NCI-H345 treated with DMSO at 0.1 percent for 48 hours (cell line): ENCODE data around the gene FZD10.

Source experiments
- DNase-seq: peaks from one replicate; lab custom pipeline; 2025; ENCODE audit not compliant: unreplicated experiment; lab: John Stamatoyannopoulos, UW

The FZD10 gene

GRCh38 chr12:130178282-130178681, 16.0 kb downstream of the FZD10 start:
- no peak for DNase-seq

- no peak for DNase-seq
Measured at GRCh38 chr12:130179191-130179590, 16.9 kb downstream of the FZD10 start.

- no peak for DNase-seq
Measured at GRCh38 chr12:130179621-130180020, 17.4 kb downstream of the FZD10 start.

- no peak for DNase-seq
Measured at GRCh38 chr12:130181211-130181610, 18.9 kb downstream of the FZD10 start.

GRCh38 chr12:130183585-130184370, 21.5 kb downstream of the FZD10 start:
- no peak for DNase-seq

- DNase-seq: no peak
Measured at GRCh38 chr12:130184404-130185090, 22.3 kb downstream of the FZD10 start.

GRCh38 chr12:130185455-130186391, 23.5 kb downstream of the FZD10 start:
- no peak for DNase-seq

- DNase-seq: no peak
Measured at GRCh38 chr12:130186651-130187268, 24.5 kb downstream of the FZD10 start.

GRCh38 chr12:130192642-130193345, 30.5 kb downstream of the FZD10 start:
- no peak for DNase-seq

- DNase-seq: no peak
Measured at GRCh38 chr12:130194154-130194553, 31.9 kb downstream of the FZD10 start.

GRCh38 chr12:130195369-130195768, 33.1 kb downstream of the FZD10 start:
- DNase-seq: no peak

- no peak for DNase-seq
Measured at GRCh38 chr12:130195776-130196175, 33.5 kb downstream of the FZD10 start.

GRCh38 chr12:130196827-130197226, 34.6 kb downstream of the FZD10 start:
- DNase-seq: no peak

- no peak for DNase-seq
Measured at GRCh38 chr12:130198026-130198662, 35.9 kb downstream of the FZD10 start.

- no peak for DNase-seq
Measured at GRCh38 chr12:130198663-130199060, 36.4 kb downstream of the FZD10 start.

GRCh38 chr12:130199581-130200390, 37.5 kb downstream of the FZD10 start:
- DNase-seq: no peak

- no peak for DNase-seq
Measured at GRCh38 chr12:130200445-130200844, 38.2 kb downstream of the FZD10 start.

- DNase-seq: no peak
Measured at GRCh38 chr12:130201037-130201436, 38.8 kb downstream of the FZD10 start.

GRCh38 chr12:130202201-130202600, 39.9 kb downstream of the FZD10 start:
- no peak for DNase-seq
